GM12878 (cell line): Measurements from ENCODE around the gene LRRC31. TPM values are rescaled to one million over a fixed set of nuclear protein-coding genes. Genes with fewer than 3 reads are reported as not detected.

Source experiments
- ATAC-seq: fragments of 200-7000 bp; cut with Tn5 transposase; 3 replicates; pipeline ENCODE4 v1.9.1; 2020; ENCODE audit warnings: mild to moderate bottlenecking, moderate library complexity
- BruUV-seq: library from RNA; stranded (reverse); fragments of 400-500 nt; replicated peaks from 2 replicates; lab custom pipeline; 2021; lab: Mats Ljungman, UMichigan
- CTCF ChIA-PET: fragments of 300-600 bp; sonication (Branson Sonifier 250); formaldehyde crosslinking; extraction: SDS; loops from one replicate; lab custom pipeline; 2021; ENCODE audit warnings: inconsistent platforms; lab: Yijun Ruan, JAX
- POLR2A ChIA-PET: fragments of 350-600 bp; formaldehyde crosslinking; extraction: SDS; loops from one replicate; lab custom pipeline; 2021; ENCODE audit warnings: inconsistent platforms; lab: Charles Lee
- RAD21 ChIA-PET: fragments of 300-600 bp; sonication (Branson Sonifier 250); formaldehyde crosslinking; loops from one replicate; lab custom pipeline; 2023; ENCODE audit warnings: antibody characterized with exemption; ENCODE audit not compliant: unreplicated experiment; lab: Charles Lee
- SMC1A ChIA-PET: fragments of 300-600 bp; sonication (Branson Sonifier 250); formaldehyde crosslinking; loops from one replicate; lab custom pipeline; 2023; ENCODE audit not compliant: unreplicated experiment, uncharacterized antibody; lab: Charles Lee
- DNase-seq: peaks from one replicate; pipeline ENCODE4 v3.0.0-alpha.2; 2011; ENCODE audit warnings: low read depth, low spot score
- FAIRE-seq: peaks from 3 replicates; lab custom pipeline; 2011; peaks lifted over from hg19 to GRCh38; lab: Jason Lieb, UNC
- H2AFZ ChIP-seq: 2 replicates; pipeline ENCODE4 v1.6.0; 2011; ENCODE audit warnings: low read depth, low read length, control low read depth; ENCODE audit not compliant: control insufficient read depth
- H3K27ac ChIP-seq: 2 replicates; pipeline ENCODE4 v1.5.1; 2011; ENCODE audit warnings: control low read depth; ENCODE audit not compliant: control insufficient read depth, insufficient read depth
- H3K27me3 ChIP-seq, 2 experiments: replicated peaks in 1 of 2; 2 replicates each; pipeline versions ENCODE4 v1.6.0 to v1.6.1; 2011; ENCODE audit warnings: low read length in 1 of 2; ENCODE audit not compliant: control insufficient read depth in 2 of 2, insufficient read depth in 2 of 2
- H3K36me3 ChIP-seq, 2 experiments: 2 replicates each; pipeline ENCODE4 v1.5.1; 2011; ENCODE audit warnings: low read length in 1 of 2; ENCODE audit not compliant: control insufficient read depth in 2 of 2, insufficient read depth in 2 of 2
- H3K4me1 ChIP-seq: 2 replicates; pipeline ENCODE4 v1.6.1; 2011; ENCODE audit warnings: mild to moderate bottlenecking, low read length, moderate library complexity, mixed read lengths; ENCODE audit not compliant: control insufficient read depth, insufficient read depth
- H3K4me2 ChIP-seq: 2 replicates; pipeline ENCODE4 v1.6.0; 2011; ENCODE audit warnings: control low read depth; ENCODE audit not compliant: control insufficient read depth, insufficient read depth
- H3K4me3 ChIP-seq: fragments of 200-600 bp; sonication (generic); 2 replicates; pipeline ENCODE4 v1.5.1; 2016
- H3K79me2 ChIP-seq: 2 replicates; pipeline ENCODE4 v1.6.0; 2011; ENCODE audit warnings: low read length; ENCODE audit not compliant: control insufficient read depth, insufficient read depth
- H3K9ac ChIP-seq: 2 replicates; pipeline ENCODE4 v1.8.0; 2011; ENCODE audit warnings: low read length, control low read depth, mixed read lengths; ENCODE audit not compliant: control insufficient read depth, insufficient read depth
- H3K9me3 ChIP-seq: replicated peaks from 3 replicates; pipeline ENCODE4 v1.5.1; 2011; ENCODE audit warnings: mild to moderate bottlenecking, low read length; ENCODE audit not compliant: control insufficient read depth, insufficient read depth
- H4K20me1 ChIP-seq: 2 replicates; pipeline ENCODE4 v1.6.0; 2011; ENCODE audit not compliant: control insufficient read depth, insufficient read depth
- DPF2 ChIP-seq: fragments of 450-650 bp; IDR thresholded peaks from 2 replicates; pipeline ENCODE4 v1.6.1; 2017; ENCODE audit warnings: mild to moderate bottlenecking
- SMAD1 ChIP-seq: fragments of 450-650 bp; IDR thresholded peaks from 2 replicates; pipeline ENCODE4 v1.6.1; 2018; ENCODE audit warnings: mild to moderate bottlenecking, low read depth; ENCODE audit not compliant: partially characterized antibody
- ZNF622 ChIP-seq: fragments of 450-650 bp; IDR thresholded peaks from 2 replicates; pipeline ENCODE4 v1.6.1; 2017; ENCODE audit warnings: mild to moderate bottlenecking, inconsistent platforms
- ZNF687 ChIP-seq: fragments of 450-650 bp; IDR thresholded peaks from 2 replicates; pipeline ENCODE4 v1.6.1; 2017; ENCODE audit warnings: mild to moderate bottlenecking, moderate library complexity
- WGBS: methylation state at CpG from one replicate; pipeline ENCODE4 v1.1.6; 2016; ENCODE audit warnings: low lambda C conversion rate; ENCODE audit not compliant: insufficient replicate concordance, insufficient coverage; ENCODE audit errors: missing lambda C conversion rate; 5-methylcytosine and 5-hydroxymethylcytosine counted together
- in situ Hi-C: fragments of 300-500 bp; cut with MboI; formaldehyde crosslinking; loops from 9 replicates; pipeline ENCODE4 v1.14.3; 2018; ENCODE audit warnings: mixed read lengths
- intact Hi-C: fragments of 100-400 bp; cut with micrococcal nuclease; formaldehyde crosslinking; loops from one replicate; pipeline ENCODE4 v1.14.2; 2022; ENCODE audit not compliant: unreplicated experiment
- polyA plus RNA-seq, 11 experiments: library from polyadenylated mRNA; depleted of rRNA in 4 of 11; unstranded in 6 of 11; stranded (reverse) in 5 of 11; fragments of >200 nt; fragmentation: Nextera tagmentation in 4 of 11; fragmentation: Illumina TruSeq in 1 of 11; extraction: Ambion mirVana in 4 of 11; extraction: Trizol in 1 of 11; gene quantifications; 1 replicate in 1 of 11; 2 replicates in 10 of 11; pipeline versions ENCODE4 v1.2.1 to v1.2.3, GENCODE V29; 2011 to 2016; ENCODE audit warnings: inconsistent platforms in 2 of 11, missing spikeins in 2 of 11, low read depth in 1 of 11
- total RNA-seq, 4 experiments: library from RNA; depleted of rRNA in 3 of 4; stranded (reverse); fragments of >200 nt in 3 of 4; fragmentation: Illumina TruSeq in 1 of 4; extraction: Trizol in 1 of 4; gene quantifications; 2 replicates each; pipeline versions ENCODE4 v1.2.1 to v1.2.3, GENCODE V29; 2013 to 2021

Gene LRRC31
- total and polyA plus RNA-seq, 10 of the 15 experiments (the other 5 are each of a cell fraction or from before 2014, with no cell fraction given) = 0.04 to 0.06 (median 0.06) TPM; not detected in 7

DNA sequence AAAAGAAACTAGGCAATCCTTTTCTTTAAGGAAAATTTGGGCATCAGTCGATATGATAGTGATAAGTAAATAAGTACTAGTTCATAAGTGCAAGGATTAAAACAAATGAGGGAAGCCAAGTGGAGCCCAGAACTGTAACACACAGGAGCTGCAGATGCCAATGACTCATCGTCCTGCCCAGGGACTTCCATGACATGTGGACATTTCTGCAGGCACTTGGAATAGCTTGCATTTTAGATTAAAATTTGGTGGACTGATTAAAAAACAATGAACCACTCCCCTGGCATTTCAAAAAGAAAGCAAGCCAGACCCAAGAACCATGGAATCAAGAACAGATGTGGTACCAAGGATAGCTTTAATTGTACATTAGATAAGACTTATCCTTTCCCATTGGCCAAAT is 44.6 kb upstream of the LRRC31 start:
- Histone ChIP-seq H2AFZ (no peak overlapping the region), H3K4me3 (no peak overlapping the region), H3K79me2 (no peaks in the 10 kb centered on the region), H3K27ac (no peak overlapping the region), H4K20me1 (no peaks in the 10 kb centered on the region), H3K9ac (no peak overlapping the region), H3K4me2 (no peak overlapping the region), H3K36me3 (no peaks in the 10 kb centered on the region), H3K27me3 (no peaks in the 10 kb centered on the region), H3K4me1 (no peaks in the 10 kb centered on the region), H3K9me3 (no peaks in the 10 kb centered on the region)
- FAIRE-seq = no peak
- no peak for TF ChIP-seq DPF2
- no peak for TF ChIP-seq ZNF687
- no peak for TF ChIP-seq SMAD1
- TF ChIP-seq ZNF622 = no peak
- in situ Hi-C loops = no loop called here
- POLR2A ChIA-PET = no interaction called here
- BruUV-seq = no TSS peak
- SMC1A ChIA-PET = interaction anchor here (1.1 kb wide), 1 partner anchor 140 kb away, joined by 4 read pairs; no protein-coding TSS in a partner anchor
- CTCF ChIA-PET = interaction anchor here (0.7 kb wide), 1 partner anchor 24 kb away, joined by 3 read pairs; no protein-coding TSS in a partner anchor
- intact Hi-C loops = no loop called here
- no peak for ATAC-seq
- DNase-seq = no peak
- RAD21 ChIA-PET = no interaction called here
- WGBS = 36% methylated on average over 2 of the region's 2 CpGs
